Type B pancreatic cell (in vitro differentiated cells): ENCODE results near the gene RPL15. TPM values are rescaled to one million over a fixed set of nuclear protein-coding genes. Genes with fewer than 3 reads are reported as not detected.

Experiments
- DNase-seq: peaks from one replicate; pipeline ENCODE4 v3.0.0; 2021; ENCODE audit warnings: mixed read lengths; ENCODE audit not compliant: unreplicated experiment; ENCODE audit errors: extremely low spot score
- H3K27ac Mint-ChIP-seq: 2 replicates; pipeline ENCODE4 v1.8.0; 2021; ENCODE audit warnings: mild to moderate bottlenecking, mixed read lengths
- H3K27me3 Mint-ChIP-seq: 2 replicates; pipeline ENCODE4 v1.8.0; 2021; ENCODE audit warnings: mixed read lengths
- H3K36me3 Mint-ChIP-seq: 2 replicates; pipeline ENCODE4 v1.8.0; 2021; ENCODE audit warnings: mixed read lengths
- H3K4me1 Mint-ChIP-seq: one replicate; pipeline ENCODE4 v1.8.0; 2021; ENCODE audit warnings: mixed read lengths; ENCODE audit not compliant: unreplicated experiment
- H3K4me3 Mint-ChIP-seq: 2 replicates; pipeline ENCODE4 v1.8.0; 2021; ENCODE audit warnings: mild to moderate bottlenecking, mixed read lengths
- H3K9me3 Mint-ChIP-seq: 2 replicates; pipeline ENCODE4 v1.8.0; 2021; ENCODE audit warnings: mixed read lengths
- total RNA-seq: library from RNA; stranded (reverse); gene quantifications from 2 replicates; pipeline ENCODE4 v1.2.1, GENCODE V29; 2021; ENCODE audit warnings: low replicate concordance
- TF ChIP-seq, protein P1 (sequence below): fragments of 200-600 bp; sonication (generic); conservative IDR thresholded peaks from 2 replicates; pipeline ENCODE4 v1.5.0; 2021; ENCODE audit warnings: antibody characterized with exemption, mild to moderate bottlenecking

The RPL15 gene
- total RNA-seq, 1 donor from 2014 or later, result 2,257 TPM

DNA sequence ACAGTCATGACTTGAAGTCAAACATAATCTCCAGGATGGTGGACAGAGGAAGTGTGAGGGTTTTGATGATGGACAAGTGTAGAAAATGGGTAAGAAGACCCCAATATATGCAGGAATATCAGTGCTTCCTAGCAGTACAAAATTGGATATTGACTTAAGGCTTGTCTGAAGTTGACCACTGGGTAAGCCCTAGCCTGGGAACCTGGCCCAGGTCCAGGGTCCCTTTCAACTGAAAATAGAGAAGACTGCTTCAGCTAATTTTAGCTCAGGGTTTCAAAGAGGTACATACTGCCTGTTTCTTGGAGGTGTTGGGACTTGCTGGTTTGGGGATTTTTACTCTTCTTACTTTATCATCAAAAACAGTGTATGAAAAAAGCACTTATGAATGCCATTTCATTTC is 32.9 kb downstream of the RPL15 start:
- H3K36me3 Mint-ChIP-seq, result peaks cover 16% of the 10 kb centered on the region
- peaks cover 3% of the 10 kb centered on the region for H3K27me3 Mint-ChIP-seq
- DNase-seq, result no peak
- TF ChIP-seq, protein P1, sequence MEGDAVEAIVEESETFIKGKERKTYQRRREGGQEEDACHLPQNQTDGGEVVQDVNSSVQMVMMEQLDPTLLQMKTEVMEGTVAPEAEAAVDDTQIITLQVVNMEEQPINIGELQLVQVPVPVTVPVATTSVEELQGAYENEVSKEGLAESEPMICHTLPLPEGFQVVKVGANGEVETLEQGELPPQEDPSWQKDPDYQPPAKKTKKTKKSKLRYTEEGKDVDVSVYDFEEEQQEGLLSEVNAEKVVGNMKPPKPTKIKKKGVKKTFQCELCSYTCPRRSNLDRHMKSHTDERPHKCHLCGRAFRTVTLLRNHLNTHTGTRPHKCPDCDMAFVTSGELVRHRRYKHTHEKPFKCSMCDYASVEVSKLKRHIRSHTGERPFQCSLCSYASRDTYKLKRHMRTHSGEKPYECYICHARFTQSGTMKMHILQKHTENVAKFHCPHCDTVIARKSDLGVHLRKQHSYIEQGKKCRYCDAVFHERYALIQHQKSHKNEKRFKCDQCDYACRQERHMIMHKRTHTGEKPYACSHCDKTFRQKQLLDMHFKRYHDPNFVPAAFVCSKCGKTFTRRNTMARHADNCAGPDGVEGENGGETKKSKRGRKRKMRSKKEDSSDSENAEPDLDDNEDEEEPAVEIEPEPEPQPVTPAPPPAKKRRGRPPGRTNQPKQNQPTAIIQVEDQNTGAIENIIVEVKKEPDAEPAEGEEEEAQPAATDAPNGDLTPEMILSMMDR, result no peak
- peak overlapping the region; percentile 49 for H3K27ac Mint-ChIP-seq
- peak overlapping the region; percentile 32 for H3K4me3 Mint-ChIP-seq
- H3K4me1 Mint-ChIP-seq, result peaks cover 51% of the 10 kb centered on the region
- no peaks in the 10 kb centered on the region for H3K9me3 Mint-ChIP-seq

DNA sequence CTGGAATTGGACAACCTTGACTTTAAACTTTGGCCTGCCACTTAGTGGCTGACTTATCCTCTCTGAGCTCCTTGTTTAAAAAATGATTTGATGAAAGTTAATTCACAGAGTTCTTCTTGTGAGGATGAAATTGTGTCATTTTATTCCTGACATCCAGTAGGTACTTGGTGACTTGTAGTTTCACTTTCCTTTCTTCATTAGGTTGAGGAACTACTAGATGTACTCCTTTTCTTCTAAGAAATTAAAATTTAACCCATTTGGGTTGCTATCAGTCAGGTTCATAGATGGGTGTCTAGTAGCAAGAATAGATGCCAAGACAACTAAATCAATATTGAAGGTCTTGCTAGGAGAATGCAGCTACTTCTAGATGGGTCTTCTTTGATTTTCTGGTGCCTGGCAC is 33.4 kb downstream of the RPL15 start:
- Mint-ChIP-seq H3K4me1 (peaks cover 53% of the 10 kb centered on the region), H3K9me3 (no peaks in the 10 kb centered on the region), H3K27ac (peak overlapping the region; percentile 49), H3K36me3 (peaks cover 21% of the 10 kb centered on the region), H3K27me3 (peaks cover 3% of the 10 kb centered on the region), H3K4me3 (peak overlapping the region; percentile 32)
- no peak for DNase-seq
- TF ChIP-seq, protein P1, result no peak

DNA sequence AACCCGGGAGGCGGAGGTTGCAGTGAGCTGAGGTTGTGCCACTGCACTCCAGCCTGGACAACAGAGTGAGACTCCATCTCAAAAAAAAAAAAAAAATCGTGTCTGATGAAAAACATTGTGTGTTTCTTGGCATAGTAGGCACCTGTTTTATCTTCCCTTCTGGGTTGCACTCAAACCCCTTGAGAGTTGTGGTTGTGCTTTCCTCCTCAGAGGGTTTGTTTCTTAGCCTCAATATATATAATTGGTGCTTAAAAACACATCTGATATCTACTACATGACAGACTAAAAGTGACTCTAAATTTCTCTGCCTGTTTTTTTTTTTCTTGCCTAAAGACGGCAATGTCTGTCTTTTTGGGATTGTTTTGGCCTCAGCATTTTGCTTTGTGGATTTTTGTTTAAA is 35.7 kb downstream of the RPL15 start:
- no peak for DNase-seq
- Mint-ChIP-seq H3K9me3 (no peaks in the 10 kb centered on the region), H3K27ac (no peak overlapping the region), H3K36me3 (peaks cover 34% of the 10 kb centered on the region), H3K4me3 (no peak overlapping the region), H3K27me3 (no peaks in the 10 kb centered on the region), H3K4me1 (peaks cover 47% of the 10 kb centered on the region)
- TF ChIP-seq, protein P1, result no peak

DNA sequence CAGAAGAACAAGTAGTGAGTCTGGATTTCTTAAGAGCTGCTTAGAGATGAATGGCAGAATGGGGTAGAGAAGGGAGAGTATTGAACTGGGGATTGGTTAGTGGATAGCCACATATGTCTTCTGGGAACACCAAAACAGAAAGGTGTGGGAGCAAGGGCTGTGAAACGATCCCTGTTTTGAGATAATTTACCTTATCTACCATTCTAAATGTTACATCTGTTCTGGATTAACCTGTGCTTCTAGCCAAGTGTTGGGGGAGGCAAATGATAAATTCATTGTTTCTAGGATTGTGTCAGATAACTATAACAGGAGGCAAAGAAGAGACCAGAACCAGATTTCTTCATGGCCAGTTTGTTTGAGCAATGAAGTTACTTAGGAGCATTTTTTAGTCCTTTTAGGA is 36.6 kb downstream of the RPL15 start:
- no peaks in the 10 kb centered on the region for H3K27me3 Mint-ChIP-seq
- H3K36me3 Mint-ChIP-seq, result peaks cover 33% of the 10 kb centered on the region
- H3K9me3 Mint-ChIP-seq, result no peaks in the 10 kb centered on the region
- TF ChIP-seq, protein P1, result no peak
- no peak for DNase-seq
- peaks cover 41% of the 10 kb centered on the region for H3K4me1 Mint-ChIP-seq
- no peak overlapping the region for H3K4me3 Mint-ChIP-seq
- no peak overlapping the region for H3K27ac Mint-ChIP-seq

DNA sequence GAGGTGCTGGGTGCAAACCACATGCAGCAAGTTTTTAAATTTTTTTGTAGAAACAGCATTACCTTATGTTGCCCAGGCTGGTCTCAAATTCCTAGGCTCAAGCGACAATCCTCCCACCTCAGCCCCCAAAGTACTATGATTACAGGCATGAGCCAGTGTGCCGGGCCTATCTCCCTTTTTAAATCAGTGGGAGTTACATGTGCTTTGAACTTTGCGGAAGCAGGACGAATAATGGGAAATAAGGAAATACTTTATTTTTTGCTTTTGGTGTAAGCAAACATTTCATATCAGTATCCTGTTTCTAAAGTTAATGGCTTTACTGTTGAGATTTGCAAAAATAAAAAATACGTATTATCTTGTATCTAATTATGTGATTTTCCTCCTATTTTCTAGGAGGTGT is 37.2 kb downstream of the RPL15 start:
- TF ChIP-seq, protein P1, result no peak
- Mint-ChIP-seq H3K9me3 (no peaks in the 10 kb centered on the region), H3K4me3 (no peak overlapping the region), H3K36me3 (peaks cover 33% of the 10 kb centered on the region), H3K27ac (no peak overlapping the region), H3K27me3 (no peaks in the 10 kb centered on the region), H3K4me1 (peaks cover 43% of the 10 kb centered on the region)
- DNase-seq, result no peak

DNA sequence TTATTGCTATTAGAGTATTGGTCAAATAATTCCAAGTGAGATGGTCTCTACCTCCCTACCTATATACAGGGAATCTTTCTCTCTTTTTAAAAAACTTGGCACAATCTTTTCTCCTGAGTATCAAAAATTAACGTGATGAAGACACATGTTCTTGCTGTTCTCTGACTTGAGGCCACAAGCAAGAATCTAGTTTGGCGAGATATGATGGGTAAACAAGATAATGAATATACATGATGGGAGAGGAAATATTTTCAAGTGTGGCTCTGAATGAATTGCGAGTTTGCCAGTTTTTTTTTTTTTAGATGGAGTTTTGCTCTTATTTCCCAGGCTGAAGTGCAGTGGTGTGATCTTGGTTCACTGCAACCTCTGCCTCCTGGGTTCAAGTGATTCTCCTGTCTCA is 39.8 kb downstream of the RPL15 start:
- Mint-ChIP-seq H3K4me1 (peaks cover 26% of the 10 kb centered on the region), H3K27ac (no peak overlapping the region), H3K27me3 (no peaks in the 10 kb centered on the region), H3K9me3 (no peaks in the 10 kb centered on the region), H3K4me3 (no peak overlapping the region), H3K36me3 (peaks cover 42% of the 10 kb centered on the region)
- DNase-seq, result no peak
- TF ChIP-seq, protein P1, result no peak
